GM23338 (cell line): ENCODE data around the gene ING3.

Experiments used
- CREB1 ChIP-seq: fragments of 250-450 bp; sonication (Bioruptor Pico); IDR thresholded peaks from 2 replicates; pipeline ENCODE4 v1.5.0; 2020; ENCODE audit warnings: low read depth, mild to moderate bottlenecking, moderate library complexity
- CTCF ChIP-seq, 2 experiments: fragments of 200-600 bp in 1 of 2; sonication (generic) in 1 of 2; conservative IDR thresholded peaks; 2 replicates each; pipeline versions ENCODE4 v1.5.1 to v1.6.1; 2016 to 2017; ENCODE audit warnings: antibody characterized with exemption in 2 of 2, low read depth in 2 of 2, mild to moderate bottlenecking in 2 of 2, moderate library complexity in 1 of 2
- ETS1 ChIP-seq: IDR thresholded peaks from 2 replicates; pipeline ENCODE4 v1.6.1; 2016; ENCODE audit warnings: antibody characterized with exemption
- EZH2 ChIP-seq: fragments of 200-600 bp; sonication (generic); IDR thresholded peaks from one replicate; pipeline ENCODE4 v1.8.0; 2017; ENCODE audit warnings: antibody characterized with exemption, mild to moderate bottlenecking, low read depth; ENCODE audit not compliant: unreplicated experiment
- REST ChIP-seq: IDR thresholded peaks from one replicate; pipeline ENCODE4 v1.6.1; 2018; ENCODE audit warnings: antibody characterized with exemption; ENCODE audit not compliant: unreplicated experiment
- ZNF114 ChIP-seq: fragments of 250-450 bp; sonication (Bioruptor Pico); IDR thresholded peaks from 2 replicates; pipeline ENCODE4 v1.5.0; 2020; ENCODE audit warnings: mild to moderate bottlenecking, moderate library complexity

- no peak for TF ChIP-seq CTCF (conservative IDR thresholded peaks at IDR 0.05; ENCODE audit: low read depth in 2 of 2)
- no peak for TF ChIP-seq EZH2
- TF ChIP-seq ZNF114 (CRISPR knock-in tag), result no peak
- TF ChIP-seq REST, result no peak
- TF ChIP-seq ETS1, result no peak
- no peak for TF ChIP-seq CREB1 (CRISPR knock-in tag)
Observed at GRCh38 chr7:120985130-120985758, 34.7 kb downstream of the ING3 start.
